ENCODE measurements around the gene ESPN.

DNA sequence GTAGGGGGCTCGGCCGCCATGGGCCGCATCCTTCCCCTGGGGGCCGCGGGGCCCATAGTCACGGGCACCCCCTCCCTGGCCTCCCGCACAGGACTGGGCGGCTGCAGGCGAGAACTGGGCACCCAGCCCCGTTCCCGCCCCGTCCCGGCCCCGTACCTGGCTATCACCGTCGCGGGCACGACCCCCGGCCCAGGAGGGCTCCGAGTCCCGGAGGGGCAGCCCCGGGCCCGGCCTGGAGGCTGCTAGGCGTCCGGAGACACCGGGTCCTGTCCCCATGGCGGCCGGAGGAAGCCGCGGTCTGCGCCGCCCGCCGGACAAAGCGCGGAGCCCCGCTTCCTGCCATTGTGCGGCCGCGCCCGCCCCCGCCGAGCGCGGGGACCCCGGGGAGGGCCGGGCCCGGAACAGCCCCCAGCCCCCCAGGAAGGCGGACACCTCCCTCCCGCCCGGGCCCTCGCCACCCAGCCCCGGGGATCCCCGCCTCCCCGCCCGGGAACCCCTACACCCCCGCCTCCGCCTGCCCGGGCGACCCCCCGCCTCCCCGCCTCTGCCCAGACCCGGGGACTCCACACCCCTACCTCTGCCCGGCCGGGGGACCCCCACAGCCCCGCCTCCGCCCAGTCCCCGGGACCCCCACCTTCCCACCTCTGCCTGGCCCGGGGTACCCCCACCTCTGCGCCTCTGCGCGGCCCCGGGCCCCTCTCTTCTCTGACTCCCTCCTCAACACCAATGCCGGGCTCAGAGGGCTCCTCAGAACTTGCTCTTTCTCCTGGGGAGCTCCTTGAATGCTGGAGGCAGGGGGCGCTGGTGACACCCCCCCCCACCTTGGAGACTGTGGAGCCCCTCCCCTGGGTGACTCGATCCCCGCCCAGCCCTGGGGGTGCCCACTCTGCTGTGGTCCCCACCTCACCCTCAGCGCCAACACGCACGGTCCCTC, 60.9 kb downstream of the ESPN start:
- TF ChIP-seq, protein P1, sequence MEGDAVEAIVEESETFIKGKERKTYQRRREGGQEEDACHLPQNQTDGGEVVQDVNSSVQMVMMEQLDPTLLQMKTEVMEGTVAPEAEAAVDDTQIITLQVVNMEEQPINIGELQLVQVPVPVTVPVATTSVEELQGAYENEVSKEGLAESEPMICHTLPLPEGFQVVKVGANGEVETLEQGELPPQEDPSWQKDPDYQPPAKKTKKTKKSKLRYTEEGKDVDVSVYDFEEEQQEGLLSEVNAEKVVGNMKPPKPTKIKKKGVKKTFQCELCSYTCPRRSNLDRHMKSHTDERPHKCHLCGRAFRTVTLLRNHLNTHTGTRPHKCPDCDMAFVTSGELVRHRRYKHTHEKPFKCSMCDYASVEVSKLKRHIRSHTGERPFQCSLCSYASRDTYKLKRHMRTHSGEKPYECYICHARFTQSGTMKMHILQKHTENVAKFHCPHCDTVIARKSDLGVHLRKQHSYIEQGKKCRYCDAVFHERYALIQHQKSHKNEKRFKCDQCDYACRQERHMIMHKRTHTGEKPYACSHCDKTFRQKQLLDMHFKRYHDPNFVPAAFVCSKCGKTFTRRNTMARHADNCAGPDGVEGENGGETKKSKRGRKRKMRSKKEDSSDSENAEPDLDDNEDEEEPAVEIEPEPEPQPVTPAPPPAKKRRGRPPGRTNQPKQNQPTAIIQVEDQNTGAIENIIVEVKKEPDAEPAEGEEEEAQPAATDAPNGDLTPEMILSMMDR (IDR thresholded peaks at IDR 0.05): no peak
- TF ChIP-seq POLR2A (IDR thresholded peaks at IDR 0.05) (no peak), POLR2AphosphoS5 (IDR thresholded peaks at IDR 0.05) (no peak), EP300 (IDR thresholded peaks at IDR 0.05; ENCODE audit: low read depth) (no peak)

All from transverse colon (tissue), 4 donors.